Measurements from ENCODE around the gene NUDT21.
"Not testable (repeated sequence)": the region's sequence is repeated elsewhere in the genome, so short reads cannot be mapped to it uniquely, and the experiment has no call there.

NUDT21 gene

DNA sequence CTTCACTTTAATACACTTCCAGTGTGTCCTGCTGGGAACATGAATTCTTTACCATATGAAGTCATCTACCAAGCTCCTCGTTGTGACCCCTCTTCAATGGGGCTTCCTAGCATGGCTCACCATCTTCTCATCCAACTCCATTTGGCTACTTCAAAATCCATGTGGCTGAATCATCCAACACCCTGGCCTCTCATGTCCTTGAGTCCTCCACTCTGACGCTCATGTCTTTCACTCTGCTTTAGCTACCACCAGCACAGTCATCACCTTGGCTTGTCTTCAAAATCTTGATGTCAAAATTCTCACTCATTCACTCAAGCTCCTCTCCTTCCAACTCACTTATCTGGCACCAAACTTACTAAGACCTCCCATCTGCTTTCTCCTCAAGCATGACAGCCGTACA lies 61.6 kb downstream of the NUDT21 start:
- TF ChIP-seq, protein P1, sequence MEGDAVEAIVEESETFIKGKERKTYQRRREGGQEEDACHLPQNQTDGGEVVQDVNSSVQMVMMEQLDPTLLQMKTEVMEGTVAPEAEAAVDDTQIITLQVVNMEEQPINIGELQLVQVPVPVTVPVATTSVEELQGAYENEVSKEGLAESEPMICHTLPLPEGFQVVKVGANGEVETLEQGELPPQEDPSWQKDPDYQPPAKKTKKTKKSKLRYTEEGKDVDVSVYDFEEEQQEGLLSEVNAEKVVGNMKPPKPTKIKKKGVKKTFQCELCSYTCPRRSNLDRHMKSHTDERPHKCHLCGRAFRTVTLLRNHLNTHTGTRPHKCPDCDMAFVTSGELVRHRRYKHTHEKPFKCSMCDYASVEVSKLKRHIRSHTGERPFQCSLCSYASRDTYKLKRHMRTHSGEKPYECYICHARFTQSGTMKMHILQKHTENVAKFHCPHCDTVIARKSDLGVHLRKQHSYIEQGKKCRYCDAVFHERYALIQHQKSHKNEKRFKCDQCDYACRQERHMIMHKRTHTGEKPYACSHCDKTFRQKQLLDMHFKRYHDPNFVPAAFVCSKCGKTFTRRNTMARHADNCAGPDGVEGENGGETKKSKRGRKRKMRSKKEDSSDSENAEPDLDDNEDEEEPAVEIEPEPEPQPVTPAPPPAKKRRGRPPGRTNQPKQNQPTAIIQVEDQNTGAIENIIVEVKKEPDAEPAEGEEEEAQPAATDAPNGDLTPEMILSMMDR (IDR thresholded peaks at IDR 0.05; ENCODE audit: low read depth, low read length) = no peak
- H3K4me3 ChIP-seq (ENCODE audit: low read depth, low read length) = no peak overlapping the region

DNA sequence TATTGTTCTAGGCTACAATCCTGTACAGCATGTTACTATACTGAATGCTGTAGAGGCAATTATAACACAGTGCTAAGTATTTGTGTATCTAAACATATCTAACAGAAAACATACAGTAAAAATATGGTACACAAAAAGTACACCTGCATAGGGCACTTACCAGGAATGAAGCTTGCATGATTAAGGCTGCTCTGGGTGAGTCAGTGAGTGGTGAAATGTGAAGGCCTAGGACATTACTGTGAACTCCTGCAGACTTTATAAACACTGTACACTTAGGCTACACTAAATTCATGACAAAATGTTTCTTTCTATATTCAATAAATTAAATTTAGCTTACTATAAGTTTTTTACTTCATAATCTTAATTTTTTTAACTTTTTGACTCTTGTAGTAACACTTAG lies 62.9 kb downstream of the NUDT21 start:
- H3K4me3 ChIP-seq (ENCODE audit: low read depth, low read length) = no peak overlapping the region
- TF ChIP-seq, protein P1 (IDR thresholded peaks at IDR 0.05; ENCODE audit: low read depth, low read length) = no peak

DNA sequence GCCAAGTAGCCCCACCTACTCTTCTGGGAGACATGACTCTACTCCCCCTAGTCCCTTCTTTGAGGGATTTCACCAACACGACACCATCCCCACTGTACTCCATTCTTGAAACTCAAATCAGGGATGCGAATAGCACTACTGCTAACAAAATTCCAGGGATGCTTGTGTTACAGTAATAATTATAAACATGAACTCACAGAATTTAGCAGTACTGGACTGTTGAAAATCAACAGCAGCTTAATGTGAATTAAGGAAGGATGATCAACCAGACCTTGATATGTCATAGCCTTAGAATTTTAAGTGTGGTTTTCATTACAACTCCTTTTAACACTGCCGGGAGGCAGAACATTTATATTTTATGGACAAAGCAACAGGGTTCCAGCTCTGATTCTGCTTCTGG lies 63.7 kb downstream of the NUDT21 start:
- H3K4me3 ChIP-seq (ENCODE audit: low read depth, low read length) = no peak overlapping the region
- TF ChIP-seq, protein P1 (IDR thresholded peaks at IDR 0.05; ENCODE audit: low read depth, low read length) = no peak

DNA sequence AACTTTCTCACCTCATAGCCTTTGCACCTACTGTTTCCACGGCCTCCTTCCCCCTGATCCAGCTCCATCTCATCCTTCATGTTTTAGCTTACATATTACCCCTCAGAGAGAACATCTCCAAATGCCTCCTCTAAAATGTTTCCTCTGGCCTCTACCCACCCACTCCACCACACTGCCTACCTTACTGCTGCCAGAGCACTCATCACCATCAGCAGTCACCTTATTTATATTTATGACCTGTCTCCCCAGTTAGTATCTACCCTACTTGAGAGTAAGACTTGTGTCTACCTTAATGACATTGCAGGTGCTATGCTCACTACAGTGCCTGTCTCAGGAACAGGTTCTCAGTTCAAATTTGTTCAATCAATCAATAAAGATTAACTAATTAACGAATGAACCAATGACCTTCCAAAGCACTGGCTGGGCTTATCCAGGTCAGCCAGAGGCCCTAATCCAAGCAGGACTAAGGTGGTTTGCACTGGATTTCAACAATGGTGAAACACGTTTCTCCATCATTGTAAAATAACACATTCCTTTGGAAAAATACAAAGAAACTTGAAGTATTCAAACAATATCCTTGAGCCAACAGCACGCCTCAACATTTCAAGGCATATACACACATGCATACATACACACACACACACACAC lies 66.9 kb downstream of the NUDT21 start:
- TF ChIP-seq, protein P1 (IDR thresholded peaks at IDR 0.05; ENCODE audit: low read depth, low read length) = no peak
- no peak overlapping the region for H3K4me3 ChIP-seq (ENCODE audit: low read depth, low read length)

DNA sequence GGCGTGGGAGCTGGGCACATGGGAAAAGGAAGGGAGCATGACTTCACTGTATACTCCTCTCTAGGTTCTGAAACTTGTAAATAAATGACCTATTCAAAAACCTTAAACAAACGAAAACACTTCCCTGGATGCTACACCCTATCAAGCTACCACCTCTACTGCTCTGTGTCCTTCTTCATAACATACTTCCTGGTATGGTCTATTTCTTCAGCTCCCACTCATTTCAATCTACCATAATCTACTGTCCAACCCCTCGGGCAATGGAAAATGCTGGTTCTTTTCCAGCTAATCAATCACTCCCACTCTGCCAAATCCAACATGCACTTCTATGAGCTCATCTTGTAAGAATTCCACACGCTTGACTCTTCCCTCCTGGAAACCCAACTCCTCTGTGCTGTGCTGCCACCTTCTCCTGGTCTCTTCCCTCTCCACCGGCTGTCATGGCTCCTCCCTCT lies 68.2 kb downstream of the NUDT21 start:
- H3K4me3 ChIP-seq (ENCODE audit: low read depth, low read length) = no peak overlapping the region

DNA sequence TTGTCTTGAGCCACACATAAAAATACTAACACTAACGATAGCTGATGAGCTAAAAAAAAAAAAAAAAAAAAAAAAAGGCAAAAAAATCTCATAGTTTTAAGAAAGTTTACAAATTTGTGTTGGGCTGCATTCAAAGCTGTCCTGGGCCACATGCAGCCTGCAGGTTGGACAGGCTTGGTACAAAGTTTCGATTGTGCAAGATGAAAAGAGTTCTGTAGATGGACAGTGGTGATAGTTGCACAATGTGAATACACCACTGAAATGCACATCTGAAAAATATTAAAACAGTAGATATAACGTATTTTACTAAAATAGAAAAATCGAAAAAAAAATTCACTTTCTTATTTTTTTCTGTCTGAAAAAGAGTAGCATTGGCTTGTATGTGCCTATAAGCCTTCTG lies 68.7 kb downstream of the NUDT21 start:
- TF ChIP-seq, protein P1 (IDR thresholded peaks at IDR 0.05; ENCODE audit: low read depth, low read length) = no peak

More for the DNA sequence above, 68.2 kb downstream of the NUDT21 start:
- TF ChIP-seq, protein P1 (IDR thresholded peaks at IDR 0.05; ENCODE audit: low read depth, low read length) = no peak

DNA sequence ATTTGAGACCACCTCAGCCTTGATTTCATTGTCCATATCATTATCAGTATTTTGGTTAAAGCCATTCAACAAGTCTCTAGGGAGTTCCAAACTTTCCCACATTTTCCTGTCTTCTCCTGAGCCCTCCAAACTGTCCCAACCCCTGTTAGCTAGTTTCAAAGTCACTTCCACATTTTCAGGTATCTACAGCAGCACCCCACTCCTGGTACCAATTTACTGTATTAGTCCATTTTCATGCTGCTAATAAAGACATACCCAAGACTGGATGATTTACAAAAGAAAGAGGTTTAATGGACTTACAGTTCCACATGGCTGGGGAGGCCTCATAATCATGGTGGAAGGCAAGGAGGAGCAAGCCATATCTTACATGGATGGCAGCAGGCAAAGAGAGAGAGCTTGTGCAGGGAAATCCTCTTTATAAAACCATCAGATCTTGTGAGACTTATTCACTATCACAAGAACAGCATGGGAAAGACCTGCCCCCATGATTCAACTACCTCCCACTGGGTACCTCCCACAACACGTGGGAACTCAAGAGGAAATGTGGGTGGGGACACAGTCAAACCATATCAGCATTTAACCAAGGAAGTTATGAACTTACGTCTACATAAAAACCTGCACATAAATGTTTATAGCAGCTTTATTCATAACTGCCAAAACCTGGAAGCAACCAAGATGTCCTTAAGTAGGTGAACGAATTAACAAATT lies 70.2 kb downstream of the NUDT21 start:
- not testable (repeated sequence) for H3K4me3 ChIP-seq (ENCODE audit: low read depth, low read length)

More for the DNA sequence above, 68.7 kb downstream of the NUDT21 start:
- no peak overlapping the region for H3K4me3 ChIP-seq (ENCODE audit: low read depth, low read length)

Data from WI38 (cell line).